Activated gamma-delta T cell treated with Interleukin-2 at 50 U/mL for 16 hours (primary cell): ENCODE results near the gene PRKAG2.

ENCODE experiments used
- DNase-seq: peaks from one replicate; pipeline ENCODE4 v3.0.0-alpha.2; 2020

The PRKAG2 gene

DNA sequence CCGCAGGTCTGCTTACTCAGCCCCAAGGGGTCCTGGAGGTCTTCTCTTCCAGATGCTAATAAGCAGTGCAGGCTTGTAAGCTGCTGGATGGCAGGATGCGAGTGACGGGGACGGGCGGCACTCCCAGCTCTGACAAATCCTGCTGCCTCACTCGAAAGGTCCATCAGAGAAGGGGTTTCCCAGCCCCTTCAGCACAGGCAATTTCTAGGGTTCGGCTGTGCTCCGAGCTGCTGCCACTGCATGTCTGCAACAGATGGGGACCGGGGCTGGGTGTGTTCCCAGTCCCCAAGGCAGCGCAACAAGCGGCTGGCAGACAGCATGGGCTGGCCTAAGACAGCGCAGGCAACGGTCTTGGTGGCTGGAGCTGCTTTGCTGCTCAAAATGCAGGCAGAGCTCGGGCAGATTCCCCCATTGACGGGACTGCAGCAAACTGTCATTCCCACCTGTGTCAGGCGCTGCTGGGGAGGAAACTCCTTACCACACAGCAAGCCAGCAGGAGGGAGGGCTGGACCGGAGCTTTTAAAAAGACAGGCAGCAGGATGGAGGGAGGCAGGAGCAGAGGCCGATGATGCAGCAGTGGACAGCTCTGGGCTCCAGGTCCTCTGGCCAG, 62.4 kb downstream of the PRKAG2 start:
- DNase-seq: no peak

DNA sequence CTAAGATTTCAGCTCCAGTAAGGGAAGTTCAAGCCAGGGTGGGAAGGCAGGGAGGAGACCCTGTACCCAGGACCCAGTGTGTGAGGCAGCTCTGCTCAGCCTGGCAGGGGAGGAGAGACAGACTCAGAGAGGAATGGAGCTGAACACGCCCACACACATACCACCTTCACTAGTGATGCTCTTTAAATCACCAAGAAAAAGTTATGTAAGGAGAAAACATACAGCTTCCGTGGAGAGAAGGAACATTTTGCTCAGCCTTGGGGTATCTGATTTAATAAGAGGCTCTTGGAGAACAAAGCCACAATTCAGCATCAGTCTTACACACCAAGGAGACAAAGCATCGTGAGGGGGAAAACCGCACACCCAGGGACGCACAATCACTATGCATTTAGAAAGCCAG, 62.9 kb downstream of the PRKAG2 start:
- no peak for DNase-seq

DNA sequence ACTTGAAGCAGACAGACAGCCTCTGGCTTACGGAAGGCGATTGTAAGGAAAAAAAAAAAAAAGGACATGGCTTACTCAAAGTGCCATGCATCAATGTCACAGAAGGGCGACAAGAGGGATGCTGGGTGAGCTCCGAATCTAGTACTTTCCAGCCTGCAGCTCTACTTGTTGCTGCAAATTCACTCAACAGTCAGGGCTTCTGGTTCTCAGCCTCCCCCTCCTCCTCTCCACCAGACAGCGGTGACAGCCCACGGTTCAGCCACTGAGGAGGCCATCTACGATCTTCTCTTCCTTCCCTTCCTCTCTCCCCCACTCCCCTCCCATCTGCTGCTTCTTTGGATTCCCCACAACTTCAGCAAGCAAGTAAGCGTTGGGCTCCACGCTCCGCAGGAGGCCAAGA, 63.5 kb downstream of the PRKAG2 start:
- no peak for DNase-seq

DNA sequence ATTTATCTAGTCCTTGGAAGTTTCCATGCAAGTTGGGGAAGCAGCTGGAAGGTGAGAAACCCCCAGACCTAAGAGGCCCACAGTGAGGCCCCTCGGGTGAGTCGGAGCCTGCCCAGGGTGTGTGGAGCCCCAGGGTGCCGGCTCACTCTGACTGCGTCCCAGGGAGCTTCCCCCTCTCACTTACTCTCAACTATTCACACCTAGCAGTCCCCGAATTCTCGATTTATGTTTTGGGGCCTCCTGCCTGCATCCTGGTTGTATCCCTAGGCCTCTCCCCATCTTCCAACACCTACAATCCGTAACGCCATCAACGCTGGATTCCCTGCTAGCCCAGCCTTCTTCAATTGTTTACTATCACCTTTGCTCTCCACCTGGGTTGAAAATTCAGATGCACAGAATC, 63.9 kb downstream of the PRKAG2 start:
- DNase-seq: no peak

DNA sequence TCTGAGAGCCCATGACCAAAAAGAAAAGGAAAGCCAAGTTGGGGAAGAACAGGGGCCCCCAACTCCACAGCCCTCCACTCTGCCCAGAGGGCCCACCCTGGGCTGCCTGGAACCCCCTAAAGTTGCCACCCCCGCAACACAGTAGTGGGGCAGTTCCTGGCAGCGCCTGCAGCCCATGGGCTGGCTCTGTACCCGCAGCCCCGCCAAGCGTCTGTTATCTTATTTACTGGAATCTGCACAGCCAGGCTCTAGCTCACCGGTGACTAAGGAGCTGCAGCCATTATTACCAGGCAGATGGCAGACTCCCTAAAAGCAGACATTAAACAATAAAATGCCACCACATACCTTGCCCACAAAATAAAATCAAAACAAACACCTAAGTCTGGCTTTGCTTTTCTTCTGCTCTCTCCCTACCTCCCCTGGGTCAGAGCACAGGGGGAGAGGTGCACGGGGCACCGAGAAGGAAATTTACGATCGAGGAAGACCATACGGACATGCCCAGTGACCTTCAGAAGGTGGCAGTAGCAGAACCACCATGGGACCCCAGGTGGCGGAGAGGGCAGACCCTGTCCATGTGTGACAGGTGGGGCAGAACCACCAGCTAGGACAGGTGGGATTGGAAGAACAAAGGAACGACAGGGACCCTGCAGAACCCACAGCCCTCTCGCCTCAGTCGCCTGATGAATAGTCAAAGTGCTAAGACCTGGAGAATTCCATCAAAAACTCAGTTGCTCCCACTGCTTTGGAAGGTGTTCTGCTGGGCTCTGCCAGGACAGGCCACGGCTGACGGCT, 66.3 kb downstream of the PRKAG2 start:
- no peak for DNase-seq

DNA sequence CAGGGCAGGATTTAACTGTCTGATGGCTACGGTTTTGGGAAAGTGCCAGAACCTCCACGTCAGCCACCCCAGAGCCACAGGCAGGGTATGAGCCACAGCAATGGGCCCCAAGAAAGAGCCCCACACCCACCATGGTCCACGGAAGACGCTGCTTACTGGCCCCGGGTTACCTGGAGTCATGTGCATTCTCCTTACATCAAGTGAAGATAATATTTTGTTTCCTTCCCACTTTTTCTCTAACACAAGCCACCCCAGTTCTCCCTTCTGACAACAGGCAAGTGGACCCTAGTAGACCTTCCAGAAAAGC, 67.1 kb downstream of the PRKAG2 start:
- DNase-seq: no peak

DNA sequence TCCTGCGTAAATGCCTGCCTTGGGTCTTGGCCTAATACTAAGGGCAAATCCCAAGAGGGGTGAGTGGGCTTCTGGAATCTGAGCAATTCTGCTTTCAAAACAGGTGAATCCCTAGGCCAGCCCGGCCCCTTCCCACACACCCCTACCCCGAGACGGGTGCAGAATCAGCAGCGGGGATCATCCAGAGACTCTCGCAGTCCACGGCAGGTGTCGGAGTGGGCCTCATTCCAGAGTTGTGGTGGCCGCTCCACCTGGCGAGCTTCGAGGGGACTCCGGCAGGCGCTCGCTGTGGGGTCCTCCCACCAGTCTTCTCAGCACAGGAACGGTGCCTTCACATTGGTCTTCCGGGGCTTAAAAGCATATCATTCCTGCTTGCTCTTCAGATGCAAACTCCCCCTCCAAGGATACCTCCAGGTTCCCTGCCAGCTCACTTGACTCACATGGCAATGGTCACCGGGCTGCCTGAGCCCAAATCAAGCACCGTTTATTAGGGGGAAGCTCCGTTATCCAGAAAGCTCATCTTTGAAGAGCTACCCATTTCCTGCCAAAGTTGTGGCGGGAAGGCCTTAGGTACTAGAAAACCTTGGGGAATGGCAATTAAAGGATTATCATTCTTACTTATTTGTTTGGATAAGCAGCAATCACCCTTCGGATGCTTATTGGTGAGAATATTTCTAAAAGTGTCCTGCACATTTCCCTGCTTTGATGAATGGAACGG, 67.6 kb downstream of the PRKAG2 start:
- DNase-seq: no peak

DNA sequence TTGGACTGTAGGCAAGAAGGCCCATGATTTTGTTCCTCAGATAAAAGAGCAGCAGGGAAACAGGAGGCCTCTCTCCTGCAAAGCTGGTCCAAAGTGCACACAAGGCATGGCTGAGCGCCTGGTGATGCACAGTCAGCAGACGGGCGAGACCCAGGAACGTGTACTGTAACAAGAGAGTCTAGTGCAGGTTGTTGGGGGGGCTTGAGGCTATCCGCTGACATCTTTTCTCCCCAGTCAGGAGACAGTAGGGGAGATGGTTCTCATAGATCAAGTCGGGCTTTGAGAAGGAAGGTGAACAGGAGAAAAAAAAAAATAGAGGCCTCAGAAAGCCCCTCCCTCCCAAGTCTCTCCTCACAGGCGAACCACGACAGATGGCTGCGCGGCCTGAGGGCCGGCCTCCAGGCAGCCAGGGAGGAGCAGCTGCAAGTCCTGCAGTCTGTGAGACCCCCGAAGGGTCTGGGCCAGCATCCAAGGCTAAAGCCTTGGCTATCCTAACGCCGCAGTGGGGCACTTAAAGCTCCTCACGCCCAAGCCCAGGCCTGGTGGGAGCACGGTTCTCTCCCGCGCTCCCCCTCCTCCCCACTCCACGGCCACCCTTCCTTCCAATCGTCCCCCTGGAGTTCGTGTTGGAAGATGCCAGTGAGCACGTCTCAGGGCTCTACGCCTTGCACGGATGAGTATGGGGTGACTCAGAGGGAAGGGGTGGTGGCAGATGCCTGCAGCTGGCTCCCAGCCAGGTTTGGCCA, 68.3 kb downstream of the PRKAG2 start:
- no peak for DNase-seq

DNA sequence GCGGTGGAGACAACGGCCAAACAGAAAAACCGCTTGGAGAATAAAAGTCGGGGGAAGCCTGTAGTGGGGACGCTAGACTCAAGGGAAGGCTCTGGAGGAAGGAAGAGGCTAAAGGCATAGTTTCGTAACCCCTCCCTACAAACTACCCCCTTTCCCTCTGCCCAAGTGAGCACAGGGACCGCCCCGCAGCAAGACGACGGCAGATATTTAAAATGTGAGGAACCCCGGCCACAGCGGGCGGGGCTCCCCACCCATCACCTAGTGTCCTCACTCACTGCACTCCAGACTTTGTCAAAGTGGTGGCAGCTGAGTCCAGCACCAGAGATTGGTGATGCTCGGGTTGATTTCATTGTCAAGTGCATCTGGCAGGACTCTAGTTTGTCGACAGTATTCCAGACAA, 69.1 kb downstream of the PRKAG2 start:
- no peak for DNase-seq

DNA sequence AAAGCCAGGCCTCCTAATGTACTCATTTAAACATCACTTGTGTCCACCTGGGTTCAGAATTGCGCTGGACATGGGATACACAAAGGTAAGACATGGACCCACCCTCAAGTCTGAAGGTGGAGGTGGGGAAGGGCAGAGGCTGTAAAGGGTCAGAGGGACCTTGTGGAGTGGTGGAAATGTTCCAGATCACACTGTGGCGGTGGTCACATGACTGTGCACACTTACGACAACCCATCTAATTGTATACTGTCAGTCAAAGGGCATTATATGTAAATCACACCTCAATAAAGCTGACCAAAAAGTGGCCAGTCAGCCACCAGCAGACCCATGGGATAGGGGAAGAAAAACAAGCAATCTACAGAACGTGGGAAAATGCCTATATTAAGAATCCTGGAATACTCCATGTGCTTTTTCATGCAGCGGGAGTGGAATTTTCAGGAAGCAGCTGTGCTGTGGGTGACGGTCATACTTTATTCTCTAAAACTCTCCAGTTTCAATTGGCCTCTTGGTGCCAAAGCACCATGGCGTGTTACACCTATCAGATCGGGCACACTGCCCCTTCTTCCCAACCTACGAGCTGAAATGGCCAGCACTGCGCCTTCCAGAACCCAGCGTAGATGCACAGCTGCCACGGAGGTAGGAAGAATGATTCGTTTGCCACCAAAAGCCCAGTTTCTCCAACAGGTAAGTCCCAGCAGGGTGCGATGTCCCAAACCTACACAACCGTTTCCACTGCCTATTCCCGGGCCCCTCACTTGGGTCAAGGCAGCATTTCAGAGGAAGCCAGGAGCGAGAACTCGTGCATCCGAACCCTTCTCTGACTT, 69.8 kb downstream of the PRKAG2 start:
- no peak for DNase-seq

DNA sequence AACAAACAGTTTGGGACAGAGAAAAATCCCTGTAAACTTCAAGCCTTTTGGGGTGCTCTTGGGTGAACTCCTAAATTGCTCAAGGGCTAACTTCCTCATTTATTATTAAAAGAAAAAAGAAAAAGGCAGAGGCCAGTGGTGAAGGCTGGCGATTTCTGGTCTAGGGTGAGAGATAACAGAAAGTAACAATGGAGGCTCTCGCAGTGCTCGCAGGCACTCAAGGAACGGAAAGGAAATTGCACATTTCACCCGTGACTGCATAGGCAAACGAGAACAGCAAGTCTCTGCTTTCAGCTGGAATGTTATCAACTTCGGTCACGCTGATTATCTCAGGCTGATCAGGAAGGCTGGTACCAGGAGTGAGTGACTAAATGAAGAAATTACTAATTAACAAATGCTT, 70.7 kb downstream of the PRKAG2 start:
- DNase-seq: no peak

DNA sequence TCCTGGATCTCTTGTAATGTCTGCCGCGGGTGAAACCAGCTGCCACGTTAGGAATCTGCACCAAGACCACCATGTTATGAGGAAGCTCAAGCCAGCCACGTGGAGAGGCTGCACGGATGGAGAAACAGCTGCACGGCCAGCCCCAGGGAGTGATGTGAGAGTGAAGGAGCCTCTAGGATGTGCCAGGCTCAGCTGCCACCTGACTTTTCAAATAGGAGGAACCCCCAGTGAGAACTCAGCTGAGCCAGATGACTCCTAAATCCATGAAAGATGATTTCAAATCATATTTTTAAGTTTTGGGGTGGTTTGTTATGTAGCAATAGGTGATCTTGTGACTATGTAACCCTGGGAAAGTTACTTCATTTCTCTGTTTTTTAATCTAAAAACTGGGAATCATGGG, 71.7 kb downstream of the PRKAG2 start:
- DNase-seq: no peak

DNA sequence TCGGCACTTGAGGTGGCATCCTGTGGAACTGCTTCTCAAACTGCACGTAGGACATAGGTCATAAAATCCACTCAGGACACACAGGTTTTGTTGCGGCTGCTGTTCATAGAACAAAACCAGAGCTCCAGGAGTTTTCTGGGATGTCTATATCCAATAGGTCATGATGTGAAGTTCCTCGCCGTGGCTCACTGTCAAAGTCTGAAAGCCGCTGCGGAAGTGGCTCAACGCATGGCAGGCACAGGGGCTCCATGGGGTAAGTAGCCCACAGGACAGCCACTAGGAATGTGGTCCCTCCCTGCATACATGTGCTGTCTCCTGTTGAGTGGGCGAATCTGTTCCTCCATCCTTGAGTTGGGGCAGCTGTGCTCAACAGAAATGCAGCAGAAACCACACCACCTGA, 72.2 kb downstream of the PRKAG2 start:
- DNase-seq: no peak

DNA sequence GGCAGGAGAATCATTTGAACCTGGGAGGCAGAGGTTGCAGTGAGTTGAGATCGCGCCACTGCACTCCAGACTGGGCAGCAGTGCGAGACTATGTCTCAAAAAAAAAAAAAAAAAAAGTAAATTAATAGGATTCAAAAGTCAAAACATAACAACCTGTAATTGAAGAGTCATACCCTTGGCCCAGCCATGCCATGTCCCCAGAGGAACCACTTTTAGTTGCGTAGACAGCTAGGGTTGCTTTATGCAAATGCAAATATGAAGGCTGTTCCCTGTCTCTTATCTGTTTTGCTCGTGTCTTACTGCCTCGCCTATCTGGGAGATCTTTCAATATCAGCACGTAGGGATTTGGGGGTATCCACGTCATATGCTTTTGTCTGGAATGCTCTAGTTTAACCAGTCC, 73.1 kb downstream of the PRKAG2 start:
- no peak for DNase-seq

DNA sequence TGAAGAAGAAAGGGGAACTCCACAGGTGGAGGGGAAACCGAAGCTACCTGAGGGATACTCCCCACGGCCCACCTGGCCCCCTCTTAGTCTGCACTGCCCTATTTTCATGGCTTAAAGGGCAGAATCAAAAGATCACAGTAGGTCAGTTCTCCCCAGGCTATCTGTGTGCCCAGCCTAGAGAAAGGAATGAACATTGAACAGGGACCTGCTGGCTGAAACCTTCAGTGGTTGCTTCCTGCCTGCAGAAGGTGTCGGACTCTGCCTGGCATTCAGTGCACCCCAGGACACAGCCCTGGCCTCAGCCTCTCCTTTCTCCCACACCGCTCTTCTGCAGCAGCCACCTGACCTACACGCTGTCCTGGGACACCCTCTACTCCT, 74.5 kb downstream of the PRKAG2 start:
- no peak for DNase-seq

DNA sequence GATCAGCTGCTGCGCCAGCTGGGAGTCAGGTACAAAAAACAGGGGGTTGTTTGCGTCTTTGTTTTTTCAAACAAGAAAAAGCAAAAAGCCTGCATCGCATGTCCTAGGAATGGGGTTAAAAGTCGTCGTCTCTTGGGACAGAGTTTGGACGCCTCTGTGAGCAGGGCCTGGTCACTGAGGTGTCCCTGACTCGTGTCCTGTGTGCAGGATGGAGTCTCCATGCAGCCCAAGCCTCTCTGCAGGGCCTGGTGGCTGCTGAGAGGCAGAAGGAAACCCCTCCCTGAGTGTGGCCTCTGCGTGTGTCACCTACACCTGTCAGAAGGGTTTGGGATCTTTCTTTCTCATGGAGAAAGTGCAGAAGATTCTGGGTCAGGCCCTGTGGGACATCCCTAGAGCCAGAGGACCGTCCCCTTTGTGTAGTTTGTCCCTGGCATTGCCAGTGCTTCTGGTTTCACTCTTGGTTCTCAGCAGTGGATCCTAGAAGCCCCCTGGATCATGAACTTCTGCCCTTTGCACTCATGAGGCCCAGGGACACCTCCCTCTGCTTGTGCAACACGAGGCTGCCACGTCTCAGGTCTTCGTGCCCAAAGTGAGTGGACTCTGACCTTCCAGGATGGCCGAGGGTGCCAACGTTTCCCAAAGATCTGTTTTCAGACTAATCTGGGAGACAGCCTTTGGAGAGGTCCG, 75.0 kb downstream of the PRKAG2 start:
- DNase-seq: no peak

DNA sequence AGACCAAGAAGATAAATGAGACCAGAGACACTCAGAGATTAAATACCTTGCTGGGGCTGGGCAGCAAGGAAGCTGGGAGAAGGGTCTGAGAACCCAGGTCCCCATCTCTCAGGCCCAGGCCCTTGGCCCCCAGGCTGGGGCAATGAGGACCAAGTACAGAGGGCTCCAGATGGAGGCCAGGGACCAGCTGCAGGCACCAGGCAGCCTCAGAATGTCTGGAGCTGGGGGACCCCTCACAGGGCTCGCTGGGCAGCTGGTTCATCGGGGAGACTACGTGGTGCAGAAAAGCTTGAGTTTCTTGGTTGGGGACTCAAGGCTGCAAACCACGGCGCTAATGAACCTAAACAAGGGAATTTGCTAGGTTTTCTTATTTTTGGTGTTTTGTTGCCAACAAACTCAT, 75.6 kb downstream of the PRKAG2 start:
- DNase-seq: no peak

DNA sequence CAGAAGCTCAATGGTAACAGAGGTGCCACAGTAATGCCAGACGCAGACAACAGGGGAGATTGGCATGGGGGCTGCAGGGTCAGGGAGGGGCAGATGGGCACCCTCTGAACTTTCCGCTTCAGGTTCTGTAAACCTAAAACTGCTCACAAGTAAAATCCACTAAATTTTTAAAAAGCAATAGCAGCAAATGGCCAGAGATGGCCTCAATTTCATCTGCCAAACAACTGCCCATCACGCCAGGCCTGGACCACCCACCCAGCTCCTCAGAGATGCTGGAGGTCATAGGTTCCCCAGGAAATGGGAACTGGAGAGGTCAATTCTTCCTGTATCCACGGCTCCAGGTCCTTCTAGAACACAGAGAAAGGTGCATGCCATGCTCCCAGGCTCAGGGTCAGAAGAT, 76.1 kb downstream of the PRKAG2 start:
- DNase-seq: no peak

DNA sequence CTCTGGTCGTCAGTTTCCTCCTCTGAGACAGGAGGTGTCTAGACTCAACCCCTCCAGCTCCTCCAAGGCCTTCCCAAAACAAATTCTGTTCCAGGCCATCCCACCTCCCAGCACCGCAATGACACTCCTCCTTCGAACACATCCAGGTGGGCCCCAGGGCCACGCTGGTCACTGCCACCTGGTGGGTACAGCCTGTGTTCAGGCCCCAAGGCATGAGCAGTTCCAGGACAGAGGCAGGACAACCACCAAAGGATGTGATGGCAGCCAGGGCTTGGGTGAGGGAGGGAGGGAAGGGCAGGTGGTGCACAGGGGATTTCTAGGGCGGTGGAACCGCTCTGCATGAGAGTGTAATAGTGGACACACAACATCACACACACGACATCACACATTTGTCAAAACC, 76.5 kb downstream of the PRKAG2 start:
- no peak for DNase-seq

DNA sequence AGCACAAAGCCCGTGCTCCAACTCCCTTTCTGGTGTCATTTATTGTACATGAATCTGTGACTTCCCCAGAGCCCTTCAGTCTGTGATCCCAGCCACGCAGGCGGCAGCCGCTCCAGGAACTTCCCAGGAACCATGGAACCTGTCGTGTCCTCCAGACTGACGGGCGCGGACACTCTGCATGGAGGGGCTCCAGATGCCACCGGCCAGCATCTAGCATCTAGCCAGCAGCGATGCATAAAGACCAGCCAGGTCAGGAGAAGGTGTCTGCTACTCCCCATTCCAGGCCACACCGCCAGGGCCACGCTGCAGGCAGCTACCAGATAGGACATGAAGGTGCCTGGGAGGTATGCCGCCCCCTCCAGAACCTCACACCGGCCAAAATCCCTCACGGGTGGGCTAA, 77.4 kb downstream of the PRKAG2 start:
- no peak for DNase-seq

DNA sequence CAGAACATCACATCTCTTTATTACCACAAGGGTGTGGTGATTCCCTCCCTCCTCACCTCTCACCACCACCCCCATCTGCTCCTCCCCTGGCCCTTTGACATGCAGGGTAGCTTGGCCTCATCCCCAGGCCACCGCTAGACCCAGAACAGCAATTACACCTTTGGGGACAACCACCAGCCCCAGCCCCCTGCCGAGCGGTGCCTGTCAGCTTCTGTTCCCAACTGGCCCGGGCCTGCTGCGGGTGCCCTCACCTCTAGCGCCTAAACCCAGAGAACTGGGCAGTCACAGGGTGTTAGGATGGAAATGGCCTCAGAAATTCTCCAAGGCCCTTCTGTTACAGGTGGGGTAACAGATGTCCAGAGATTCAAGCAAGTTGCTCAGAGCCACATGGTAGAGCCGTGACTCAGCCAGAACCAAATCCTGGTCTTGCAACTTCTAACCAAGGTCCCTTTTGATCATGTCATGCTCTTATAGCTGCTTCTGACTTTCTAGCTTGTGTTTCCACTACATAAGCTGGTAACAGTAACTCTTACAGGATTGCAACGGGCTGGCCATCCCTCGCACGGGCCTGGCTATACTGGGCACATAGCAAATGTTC, 78.0 kb downstream of the PRKAG2 start:
- no peak for DNase-seq
